Liver (tissue), 3 donors: ENCODE measurements around the gene VDR.

ENCODE experiments used
- FOXA2 ChIP-seq: IDR thresholded peaks from 2 replicates; pipeline ENCODE4 v1.6.1; 2016; ENCODE audit warnings: antibody characterized with exemption
- JUND ChIP-seq, 2 donors: IDR thresholded peaks; 2 replicates each; pipeline ENCODE4 v1.6.1; 2016; ENCODE audit warnings: antibody characterized with exemption in 2 of 2
- YY1 ChIP-seq: IDR thresholded peaks from 2 replicates; pipeline ENCODE4 v1.6.1; 2016; ENCODE audit warnings: antibody characterized with exemption, mild to moderate bottlenecking
- TF ChIP-seq, protein P1 (sequence below): fragments of 150-350 bp; IDR thresholded peaks from 2 replicates; pipeline ENCODE4 v1.5.1; 2017; ENCODE audit warnings: improper control_type of control experiment, low read depth, low read length; ENCODE audit not compliant: missing input control
- donor health status: healthy.
- donor health status: healthy.

DNA sequence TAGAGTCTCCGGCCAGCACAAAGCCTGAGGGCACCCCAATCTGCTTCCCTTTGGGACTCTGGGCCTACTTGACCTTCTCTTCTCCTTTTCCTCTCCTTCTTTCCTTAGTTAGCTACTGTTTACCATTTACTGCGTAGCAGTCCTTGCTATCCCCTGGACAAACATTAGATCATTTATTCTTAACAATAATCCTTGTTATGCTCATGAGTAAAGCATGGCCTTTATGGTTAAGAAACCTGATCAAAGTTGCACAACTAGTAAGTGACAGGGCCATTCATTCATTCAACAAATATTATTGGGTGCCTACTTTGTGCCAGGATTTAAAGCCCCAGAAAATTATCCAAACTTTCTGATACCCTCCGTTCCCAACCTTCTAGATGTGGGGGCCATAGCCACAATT is 81.9 kb downstream of the VDR start:
- no peak for TF ChIP-seq JUND (IDR thresholded peaks at IDR 0.05)
- TF ChIP-seq FOXA2: no peak
- TF ChIP-seq, protein P1, sequence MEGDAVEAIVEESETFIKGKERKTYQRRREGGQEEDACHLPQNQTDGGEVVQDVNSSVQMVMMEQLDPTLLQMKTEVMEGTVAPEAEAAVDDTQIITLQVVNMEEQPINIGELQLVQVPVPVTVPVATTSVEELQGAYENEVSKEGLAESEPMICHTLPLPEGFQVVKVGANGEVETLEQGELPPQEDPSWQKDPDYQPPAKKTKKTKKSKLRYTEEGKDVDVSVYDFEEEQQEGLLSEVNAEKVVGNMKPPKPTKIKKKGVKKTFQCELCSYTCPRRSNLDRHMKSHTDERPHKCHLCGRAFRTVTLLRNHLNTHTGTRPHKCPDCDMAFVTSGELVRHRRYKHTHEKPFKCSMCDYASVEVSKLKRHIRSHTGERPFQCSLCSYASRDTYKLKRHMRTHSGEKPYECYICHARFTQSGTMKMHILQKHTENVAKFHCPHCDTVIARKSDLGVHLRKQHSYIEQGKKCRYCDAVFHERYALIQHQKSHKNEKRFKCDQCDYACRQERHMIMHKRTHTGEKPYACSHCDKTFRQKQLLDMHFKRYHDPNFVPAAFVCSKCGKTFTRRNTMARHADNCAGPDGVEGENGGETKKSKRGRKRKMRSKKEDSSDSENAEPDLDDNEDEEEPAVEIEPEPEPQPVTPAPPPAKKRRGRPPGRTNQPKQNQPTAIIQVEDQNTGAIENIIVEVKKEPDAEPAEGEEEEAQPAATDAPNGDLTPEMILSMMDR: no peak
- no peak for TF ChIP-seq YY1
